ENCODE measurements around the gene HPS3.
"Not testable (repeated sequence)": the region's sequence is repeated elsewhere in the genome, so short reads cannot be mapped to it uniquely, and the experiment has no call there.

HPS3 gene

DNA sequence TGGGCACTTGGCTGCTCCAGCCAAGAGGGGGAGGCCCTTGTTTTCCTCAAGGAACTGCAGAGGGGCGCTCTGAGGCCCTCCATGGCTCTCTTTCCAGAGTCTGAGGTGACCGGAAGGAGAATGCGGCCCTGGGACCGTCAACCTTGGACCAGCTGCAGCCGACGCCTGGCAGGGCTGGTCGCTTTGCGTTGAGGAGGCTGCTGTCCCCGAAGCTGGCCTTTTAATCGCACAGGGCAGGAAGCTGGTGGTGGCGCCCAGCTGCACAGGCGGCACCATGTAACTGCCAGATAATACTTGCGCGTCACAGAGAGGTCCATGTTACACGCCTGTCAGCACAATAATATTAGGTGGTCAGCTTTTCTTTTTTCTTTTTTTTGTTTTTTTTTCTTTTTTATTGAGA, 42.2 kb upstream of the HPS3 start:
- TF ChIP-seq, protein P1, sequence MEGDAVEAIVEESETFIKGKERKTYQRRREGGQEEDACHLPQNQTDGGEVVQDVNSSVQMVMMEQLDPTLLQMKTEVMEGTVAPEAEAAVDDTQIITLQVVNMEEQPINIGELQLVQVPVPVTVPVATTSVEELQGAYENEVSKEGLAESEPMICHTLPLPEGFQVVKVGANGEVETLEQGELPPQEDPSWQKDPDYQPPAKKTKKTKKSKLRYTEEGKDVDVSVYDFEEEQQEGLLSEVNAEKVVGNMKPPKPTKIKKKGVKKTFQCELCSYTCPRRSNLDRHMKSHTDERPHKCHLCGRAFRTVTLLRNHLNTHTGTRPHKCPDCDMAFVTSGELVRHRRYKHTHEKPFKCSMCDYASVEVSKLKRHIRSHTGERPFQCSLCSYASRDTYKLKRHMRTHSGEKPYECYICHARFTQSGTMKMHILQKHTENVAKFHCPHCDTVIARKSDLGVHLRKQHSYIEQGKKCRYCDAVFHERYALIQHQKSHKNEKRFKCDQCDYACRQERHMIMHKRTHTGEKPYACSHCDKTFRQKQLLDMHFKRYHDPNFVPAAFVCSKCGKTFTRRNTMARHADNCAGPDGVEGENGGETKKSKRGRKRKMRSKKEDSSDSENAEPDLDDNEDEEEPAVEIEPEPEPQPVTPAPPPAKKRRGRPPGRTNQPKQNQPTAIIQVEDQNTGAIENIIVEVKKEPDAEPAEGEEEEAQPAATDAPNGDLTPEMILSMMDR (IDR thresholded peaks at IDR 0.05; ENCODE audit: low read depth, low read length): no peak
- no peak for DNase-seq (ENCODE audit: low read depth, low spot score)
- no peak overlapping the region for H3K4me3 ChIP-seq (ENCODE audit: low read depth, low read length)
- in situ Hi-C loops (cut with HindIII; ENCODE audit: low sequenced_read_pairs): no loop called here

DNA sequence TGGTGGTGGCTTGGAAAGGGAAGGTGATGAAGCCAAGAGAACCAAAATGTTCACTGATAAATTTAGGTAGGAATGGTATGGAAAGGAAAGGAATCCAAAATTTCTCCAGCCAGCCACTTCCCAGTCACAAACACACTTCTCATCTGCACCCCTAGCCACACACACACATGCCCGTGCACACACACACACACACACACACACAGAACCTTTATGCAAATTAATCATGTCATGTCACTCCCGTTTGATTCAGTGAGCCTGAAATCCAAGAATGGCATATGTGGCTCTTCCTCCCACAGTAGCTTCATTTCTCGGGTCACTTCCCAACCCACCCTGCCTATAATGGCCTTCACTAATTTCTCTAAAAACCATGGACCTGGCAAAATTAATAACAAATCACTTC, 40.0 kb upstream of the HPS3 start:
- TF ChIP-seq, protein P1 (IDR thresholded peaks at IDR 0.05; ENCODE audit: low read depth, low read length): no peak
- in situ Hi-C loops (cut with HindIII; ENCODE audit: low sequenced_read_pairs): no loop called here

DNA sequence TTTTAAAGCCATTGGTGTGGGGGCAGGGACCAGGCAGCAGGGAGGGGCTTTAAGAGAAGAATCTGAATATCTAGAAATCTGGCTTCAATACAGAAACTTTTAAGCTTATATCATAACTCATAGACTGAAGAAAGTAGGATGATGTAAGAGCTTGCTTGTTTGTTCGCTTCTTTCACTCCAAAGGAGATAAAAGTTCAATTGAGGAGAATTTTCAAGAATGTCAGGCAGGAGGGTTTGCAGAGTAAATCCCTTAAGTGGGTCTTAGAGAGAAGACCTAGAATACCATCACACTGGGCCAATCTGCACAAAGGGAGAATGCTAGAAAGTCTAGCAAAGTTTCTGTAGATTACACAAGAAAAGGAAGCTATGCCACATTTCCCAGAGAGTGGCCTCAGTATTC, 39.0 kb upstream of the HPS3 start:
- TF ChIP-seq, protein P1 (IDR thresholded peaks at IDR 0.05; ENCODE audit: low read depth, low read length): no peak
- DNase-seq (ENCODE audit: low read depth, low spot score): no peak
- in situ Hi-C loops (cut with HindIII; ENCODE audit: low sequenced_read_pairs): no loop called here
- H3K4me3 ChIP-seq (ENCODE audit: low read depth, low read length): no peak overlapping the region

More for the DNA sequence above, 40.0 kb upstream of the HPS3 start:
- H3K4me3 ChIP-seq (ENCODE audit: low read depth, low read length): no peak overlapping the region
- no peak for DNase-seq (ENCODE audit: low read depth, low spot score)

DNA sequence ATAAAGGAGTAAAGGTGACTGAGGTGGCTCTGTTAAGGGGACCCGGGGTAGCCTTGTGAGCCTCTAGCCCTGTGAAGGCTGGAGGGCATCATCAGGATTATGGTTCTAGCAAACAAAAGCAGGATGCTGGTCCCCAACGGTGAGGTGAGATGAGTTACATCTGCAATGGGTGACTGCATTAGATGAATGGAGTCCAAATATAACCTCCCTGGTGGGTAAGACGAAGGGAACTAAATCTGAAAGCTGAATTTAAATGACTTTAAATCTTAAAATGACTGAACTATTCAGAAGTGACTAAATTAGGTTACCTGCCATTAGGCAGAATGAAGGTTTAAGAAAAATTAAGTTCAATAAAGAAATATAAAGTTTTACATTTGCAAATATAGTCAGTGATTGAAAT, 38.5 kb upstream of the HPS3 start:
- in situ Hi-C loops (cut with HindIII; ENCODE audit: low sequenced_read_pairs): no loop called here
- TF ChIP-seq, protein P1 (IDR thresholded peaks at IDR 0.05; ENCODE audit: low read depth, low read length): no peak
- H3K4me3 ChIP-seq (ENCODE audit: low read depth, low read length): no peak overlapping the region
- DNase-seq (ENCODE audit: low read depth, low spot score): no peak

DNA sequence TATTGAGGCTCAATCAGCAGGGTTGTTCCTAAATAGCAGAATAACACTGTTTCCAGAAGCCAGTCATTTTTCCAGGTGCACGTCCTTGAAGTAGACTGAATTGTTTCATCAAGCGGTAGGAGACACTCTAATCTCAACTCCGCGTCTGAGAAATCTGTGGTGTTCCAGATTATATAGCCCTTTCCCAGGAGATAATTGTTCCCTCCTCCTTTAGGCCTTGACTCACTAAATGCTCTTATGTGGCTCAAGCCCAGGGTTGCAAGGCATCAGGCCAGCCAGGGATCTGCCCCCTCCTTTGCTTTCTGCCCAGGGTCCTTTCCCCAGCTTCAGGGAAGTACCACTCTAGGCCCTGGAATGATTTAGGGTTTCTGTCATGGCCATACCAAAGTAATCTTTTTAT, 37.5 kb upstream of the HPS3 start:
- no peak overlapping the region for H3K4me3 ChIP-seq (ENCODE audit: low read depth, low read length)
- TF ChIP-seq, protein P1 (IDR thresholded peaks at IDR 0.05; ENCODE audit: low read depth, low read length): no peak
- in situ Hi-C loops (cut with HindIII; ENCODE audit: low sequenced_read_pairs): no loop called here
- DNase-seq (ENCODE audit: low read depth, low spot score): no peak

DNA sequence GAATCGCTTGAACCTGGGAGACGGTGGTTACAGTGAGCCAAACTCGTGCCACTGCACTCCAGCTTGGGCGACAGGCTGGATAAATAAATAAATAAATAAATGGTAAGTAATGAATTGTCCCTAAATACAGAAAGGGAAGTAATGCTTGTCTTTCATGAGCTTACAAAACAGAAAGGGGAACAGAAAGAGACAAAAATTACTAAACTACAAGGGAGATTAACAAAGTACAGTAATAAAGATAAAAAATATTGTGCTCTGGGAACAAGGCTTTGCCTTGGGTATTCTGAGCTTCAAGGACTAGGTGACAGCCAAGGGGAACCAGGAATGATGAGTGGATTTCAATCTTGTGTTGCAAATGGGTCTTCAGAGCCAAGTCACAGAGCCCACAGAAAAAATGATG, 34.0 kb upstream of the HPS3 start:
- in situ Hi-C loops (cut with HindIII; ENCODE audit: low sequenced_read_pairs): no loop called here
- TF ChIP-seq, protein P1 (IDR thresholded peaks at IDR 0.05; ENCODE audit: low read depth, low read length): no peak
- no peak for DNase-seq (ENCODE audit: low read depth, low spot score)
- H3K4me3 ChIP-seq (ENCODE audit: low read depth, low read length): no peak overlapping the region

DNA sequence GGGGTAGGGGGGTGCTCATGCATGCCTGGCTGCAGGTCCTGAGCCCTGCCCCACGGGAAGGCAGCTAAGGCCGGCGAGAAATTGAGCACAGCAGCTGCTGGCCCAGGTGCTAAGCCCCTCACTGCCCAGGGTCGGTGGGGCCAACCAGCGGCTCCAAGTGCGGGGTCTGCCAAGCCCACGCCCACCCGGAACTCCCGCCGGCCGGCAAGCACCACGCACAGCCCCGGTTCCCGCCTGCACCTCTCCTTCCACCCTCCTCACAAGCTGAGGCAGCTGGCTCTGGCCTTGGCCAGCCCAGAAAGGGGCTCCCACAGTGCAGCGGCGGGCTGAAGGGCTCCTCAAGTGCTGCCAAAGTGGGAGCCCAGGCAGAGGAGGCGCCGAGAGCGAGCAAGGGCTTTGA, 31.5 kb upstream of the HPS3 start:
- DNase-seq (ENCODE audit: low read depth, low spot score); in situ Hi-C loops (cut with HindIII; ENCODE audit: low sequenced_read_pairs); H3K4me3 ChIP-seq (ENCODE audit: low read depth, low read length): not testable (repeated sequence)
